SK-N-MC (cell line): ENCODE data around the gene SUPT20HL1.
"Not testable (repeated sequence)": the region's sequence is repeated elsewhere in the genome, so short reads cannot be mapped to it uniquely, and the experiment has no call there.

ENCODE experiments used
- DNase-seq: peaks from one replicate; pipeline ENCODE4 v3.0.0-alpha.2; 2011; ENCODE audit warnings: low read depth, low spot score
- H3K27ac ChIP-seq: fragments of 200-600 bp; sonication (generic); 2 replicates; pipeline ENCODE4 v1.5.1; 2016; ENCODE audit warnings: mixed run types
- H3K36me3 ChIP-seq: fragments of 200-600 bp; sonication (generic); 2 replicates; pipeline ENCODE4 v1.6.1; 2017; ENCODE audit warnings: antibody characterized with exemption, low read length, mixed read lengths; ENCODE audit not compliant: insufficient read depth
- H3K4me3 ChIP-seq: fragments of 200-600 bp; sonication (generic); 2 replicates; pipeline ENCODE4 v1.5.1; 2016
- H3K9ac ChIP-seq: fragments of 200-600 bp; sonication (generic); 2 replicates; pipeline ENCODE4 v1.8.0; 2017; ENCODE audit warnings: mixed run types, mixed read lengths; ENCODE audit not compliant: insufficient read length
- H3K9me3 ChIP-seq: fragments of 200-600 bp; sonication (generic); 2 replicates; pipeline ENCODE4 v1.6.1; 2017; ENCODE audit warnings: low read depth, mild to moderate bottlenecking, antibody characterized with exemption, low read length, moderate library complexity, mixed read lengths
- EZH2 ChIP-seq: fragments of 200-600 bp; sonication (generic); IDR thresholded peaks from one replicate; pipeline ENCODE4 v1.6.1; 2017; ENCODE audit warnings: antibody characterized with exemption
- FOXP2 ChIP-seq: optimal IDR thresholded peaks from 2 replicates; pipeline ENCODE3; 2011; ENCODE audit warnings: mild to moderate bottlenecking, moderate library complexity; ENCODE audit not compliant: insufficient read depth; ENCODE audit errors: extremely low read length, control extremely low read depth
- POLR2AphosphoS5 ChIP-seq: IDR thresholded peaks from 2 replicates; pipeline ENCODE4 v1.6.1; 2012; ENCODE audit warnings: mild to moderate bottlenecking, low read depth, low read length, borderline replicate concordance

The SUPT20HL1 gene

GRCh38 chrX:24357106-24357505 lies 3.3 kb upstream of the SUPT20HL1 start:
- DNase-seq, result no peak
- Histone ChIP-seq H3K27ac (no peak overlapping the region), H3K9ac (no peak overlapping the region), H3K36me3 (no peaks in the 10 kb centered on the region), H3K9me3 (no peaks in the 10 kb centered on the region), H3K4me3 (no peak overlapping the region)
- TF ChIP-seq POLR2AphosphoS5 (no peak), FOXP2 (no peak), EZH2 (no peak)

DNA sequence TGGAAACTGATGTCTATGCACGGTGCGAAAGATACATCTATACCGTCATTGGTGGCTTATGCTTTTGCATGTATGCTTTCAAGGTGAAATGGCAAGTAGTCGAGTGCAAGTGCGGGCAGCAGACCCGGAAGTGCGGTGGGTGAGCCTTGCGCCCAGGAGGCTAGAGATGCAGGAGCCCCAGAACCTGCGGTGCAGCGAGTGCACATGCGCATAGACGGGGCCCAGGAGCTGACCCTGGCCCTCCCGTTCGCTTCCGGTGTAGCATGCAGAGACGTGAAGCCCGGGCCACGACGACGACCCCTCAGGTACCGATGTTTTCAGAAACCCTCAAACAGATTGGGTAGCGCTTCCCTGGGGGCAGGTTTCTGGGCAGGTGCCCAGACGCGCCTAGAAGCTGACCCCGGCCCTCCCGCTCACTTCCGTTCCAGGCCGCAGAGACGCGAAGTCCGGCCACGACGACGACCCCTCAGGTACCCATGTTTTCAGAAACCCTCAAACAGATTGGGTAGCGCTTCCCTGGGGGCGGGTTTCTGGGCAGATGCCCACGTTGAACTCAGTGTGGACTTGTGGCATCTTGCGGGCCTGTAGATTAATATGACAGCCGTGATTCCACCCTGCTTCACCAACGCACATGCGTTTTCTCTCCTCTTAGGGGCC lies 1.8 kb downstream of the SUPT20HL1 start:
- not testable (repeated sequence) for H3K27ac ChIP-seq, H3K4me3 ChIP-seq, H3K9me3 ChIP-seq, DNase-seq, H3K36me3 ChIP-seq, H3K9ac ChIP-seq

GRCh38 chrX:24363432-24364181 lies 3.2 kb downstream of the SUPT20HL1 start:
- not testable (repeated sequence) for H3K27ac ChIP-seq, DNase-seq, H3K9ac ChIP-seq, H3K36me3 ChIP-seq, H3K9me3 ChIP-seq, H3K4me3 ChIP-seq

- Histone ChIP-seq H3K36me3 (no peaks in the 10 kb centered on the region), H3K4me3 (no peak overlapping the region), H3K27ac (no peak overlapping the region), H3K9ac (no peak overlapping the region), H3K9me3 (no peaks in the 10 kb centered on the region)
- no peak for DNase-seq
- TF ChIP-seq FOXP2, result no peak
Measured at GRCh38 chrX:24364326-24364725, 3.9 kb downstream of the SUPT20HL1 start.

DNA sequence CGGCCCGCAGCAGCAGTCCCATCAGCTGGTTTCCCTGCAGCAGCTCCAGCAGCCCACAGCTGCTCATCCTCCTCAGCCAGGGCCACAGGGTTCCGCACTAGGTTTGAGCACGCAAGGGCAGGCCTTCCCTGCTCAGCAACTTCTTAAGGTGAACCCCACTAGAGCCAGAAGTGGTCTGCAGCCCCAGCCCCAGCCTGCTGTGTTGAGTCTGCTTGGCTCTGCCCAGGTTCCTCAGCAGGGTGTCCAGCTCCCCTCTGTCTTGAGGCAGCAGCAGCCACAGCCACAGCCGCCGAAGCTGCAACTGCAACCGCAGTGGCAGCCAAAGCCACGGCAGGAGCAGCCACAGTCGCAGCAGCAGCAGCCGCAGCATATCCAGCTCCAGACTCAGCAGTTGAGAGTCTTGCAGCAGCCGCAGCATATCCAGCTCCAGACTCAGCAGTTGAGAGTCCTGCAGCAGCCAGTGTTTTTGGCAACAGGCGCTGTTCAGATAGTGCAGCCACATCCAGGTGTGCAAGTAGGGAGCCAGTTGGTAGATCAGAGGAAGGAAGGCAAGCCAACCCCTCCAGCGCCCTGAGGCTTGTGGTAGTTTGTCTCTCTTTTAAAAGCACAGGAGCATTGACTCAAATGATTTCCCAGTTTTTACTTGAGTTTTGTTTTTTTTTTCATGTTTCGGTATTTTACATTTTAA lies 4.6 kb downstream of the SUPT20HL1 start:
- no peak for DNase-seq
- no peak overlapping the region for H3K9ac ChIP-seq
- H3K9me3 ChIP-seq, result no peaks in the 10 kb centered on the region
- no peak for TF ChIP-seq FOXP2
- no peak for TF ChIP-seq EZH2
- H3K36me3 ChIP-seq, result no peaks in the 10 kb centered on the region
- H3K4me3 ChIP-seq, result no peak overlapping the region
- no peak overlapping the region for H3K27ac ChIP-seq

- not testable (repeated sequence) for H3K36me3 ChIP-seq, H3K4me3 ChIP-seq, H3K9ac ChIP-seq, H3K27ac ChIP-seq, H3K9me3 ChIP-seq, DNase-seq
Measured at GRCh38 chrX:24366762-24367400, 6.4 kb downstream of the SUPT20HL1 start.

- Histone ChIP-seq H3K36me3 (no peaks in the 10 kb centered on the region), H3K9me3 (no peaks in the 10 kb centered on the region), H3K9ac (no peak overlapping the region), H3K27ac (no peak overlapping the region), H3K4me3 (no peak overlapping the region)
- DNase-seq, result no peak
- TF ChIP-seq EZH2 (no peak), POLR2AphosphoS5 (no peak), FOXP2 (no peak)
Measured at GRCh38 chrX:24369816-24370215, 9.4 kb downstream of the SUPT20HL1 start.

DNA sequence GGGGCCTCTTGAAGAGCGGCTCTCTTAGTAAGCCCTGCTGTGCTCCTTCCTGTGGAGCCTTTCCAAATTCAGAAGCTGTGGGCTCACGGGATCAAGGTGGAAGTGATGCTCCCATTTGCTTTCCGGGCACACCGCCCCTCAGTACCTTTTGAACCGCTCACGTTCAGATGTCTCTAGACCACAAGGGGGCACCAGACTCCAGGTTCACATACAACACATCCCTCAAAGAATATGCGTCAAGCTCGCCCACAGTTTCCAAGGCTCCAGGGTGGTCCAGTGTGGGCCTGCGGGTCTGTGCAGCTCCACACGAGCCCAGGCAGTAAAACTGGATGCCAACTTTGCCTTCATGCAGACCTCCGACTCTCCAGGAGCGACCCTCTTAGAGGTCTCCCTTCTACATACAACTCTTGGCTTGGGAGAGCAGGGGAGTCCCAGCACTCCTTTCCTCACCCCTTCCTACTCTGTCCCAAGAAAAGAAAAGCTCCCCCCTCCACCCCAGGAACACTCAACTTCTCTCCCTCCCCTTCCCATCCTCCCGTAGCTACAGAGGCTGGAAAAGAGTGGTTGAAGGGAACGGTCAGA lies 11.0 kb downstream of the SUPT20HL1 start:
- H3K27ac ChIP-seq, result no peak overlapping the region
- no peak overlapping the region for H3K4me3 ChIP-seq
- H3K9ac ChIP-seq, result no peak overlapping the region
- H3K9me3 ChIP-seq, result no peaks in the 10 kb centered on the region
- TF ChIP-seq EZH2, result no peak
- TF ChIP-seq FOXP2, result peak; percentile 36
- H3K36me3 ChIP-seq, result no peaks in the 10 kb centered on the region
- DNase-seq, result peak; percentile 55
